Uterus (tissue), 2 donors: ENCODE results near the gene CAPN11.

Experiments used
- POLR2A ChIP-seq, 2 donors: fragments of 450-650 bp; IDR thresholded peaks; one replicate each; pipeline ENCODE4 v1.6.1; 2016; ENCODE audit warnings: antibody characterized with exemption in 2 of 2, mild to moderate bottlenecking in 1 of 2, moderate library complexity in 1 of 2
- TF ChIP-seq, protein P1 (sequence below), 4 experiments: fragments of 200-600 bp in 2 of 4; fragments of 450-650 bp in 2 of 4; sonication (generic) in 2 of 4; IDR thresholded peaks; one replicate each; pipeline ENCODE4 v1.5.1; 2016 to 2019; ENCODE audit warnings: antibody characterized with exemption in 4 of 4, mild to moderate bottlenecking in 2 of 4, moderate library complexity in 1 of 4

DNA sequence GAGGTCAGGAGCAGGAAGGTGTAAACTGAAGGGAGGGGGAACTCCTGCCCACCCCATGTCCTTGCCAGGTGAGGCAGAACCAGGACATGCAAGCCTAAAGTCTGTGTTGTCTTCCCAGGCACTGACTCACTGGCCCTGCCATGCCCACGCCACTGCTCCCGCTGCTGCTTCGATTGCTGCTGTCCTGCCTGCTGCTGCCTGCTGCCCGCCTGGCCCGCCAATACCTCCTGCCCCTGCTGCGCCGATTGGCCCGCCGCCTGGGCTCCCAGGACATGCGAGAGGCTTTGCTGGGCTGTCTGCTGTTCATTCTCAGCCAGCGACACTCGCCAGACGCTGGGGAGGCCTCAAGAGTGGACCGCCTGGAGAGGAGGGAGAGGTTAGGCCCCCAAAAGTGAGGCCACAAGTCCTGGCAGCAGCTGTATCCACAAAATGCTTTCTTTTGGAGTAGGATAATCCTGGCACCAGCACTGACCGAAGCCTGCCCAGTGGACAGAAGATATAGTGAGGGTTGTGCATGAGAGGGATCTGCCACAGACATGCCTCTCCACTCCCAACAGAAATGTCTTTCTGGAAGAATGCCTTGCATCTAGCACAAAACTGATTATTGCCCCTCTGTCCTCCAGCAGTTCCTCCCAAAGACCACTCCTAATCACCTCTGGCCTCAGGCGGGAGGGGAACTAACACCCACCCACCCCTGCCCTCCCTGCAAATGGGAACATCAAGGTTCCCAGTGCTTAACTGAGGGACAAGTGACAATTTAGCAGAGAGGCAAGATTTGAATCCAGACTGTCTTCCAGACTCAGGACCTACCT lies 58.9 kb downstream of the CAPN11 start:
- TF ChIP-seq, protein P1, sequence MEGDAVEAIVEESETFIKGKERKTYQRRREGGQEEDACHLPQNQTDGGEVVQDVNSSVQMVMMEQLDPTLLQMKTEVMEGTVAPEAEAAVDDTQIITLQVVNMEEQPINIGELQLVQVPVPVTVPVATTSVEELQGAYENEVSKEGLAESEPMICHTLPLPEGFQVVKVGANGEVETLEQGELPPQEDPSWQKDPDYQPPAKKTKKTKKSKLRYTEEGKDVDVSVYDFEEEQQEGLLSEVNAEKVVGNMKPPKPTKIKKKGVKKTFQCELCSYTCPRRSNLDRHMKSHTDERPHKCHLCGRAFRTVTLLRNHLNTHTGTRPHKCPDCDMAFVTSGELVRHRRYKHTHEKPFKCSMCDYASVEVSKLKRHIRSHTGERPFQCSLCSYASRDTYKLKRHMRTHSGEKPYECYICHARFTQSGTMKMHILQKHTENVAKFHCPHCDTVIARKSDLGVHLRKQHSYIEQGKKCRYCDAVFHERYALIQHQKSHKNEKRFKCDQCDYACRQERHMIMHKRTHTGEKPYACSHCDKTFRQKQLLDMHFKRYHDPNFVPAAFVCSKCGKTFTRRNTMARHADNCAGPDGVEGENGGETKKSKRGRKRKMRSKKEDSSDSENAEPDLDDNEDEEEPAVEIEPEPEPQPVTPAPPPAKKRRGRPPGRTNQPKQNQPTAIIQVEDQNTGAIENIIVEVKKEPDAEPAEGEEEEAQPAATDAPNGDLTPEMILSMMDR (IDR thresholded peaks at IDR 0.05), result no peak
- no peak for TF ChIP-seq POLR2A (IDR thresholded peaks at IDR 0.05)
